ENCODE data around the gene CRMP1. TPM values are rescaled to one million over a fixed set of nuclear protein-coding genes. Genes with fewer than 3 reads are reported as not detected.
A peak's percentile ranks its signal among the peaks of the same experiment; 100 is the strongest.
"Not testable (repeated sequence)": the region's sequence is repeated elsewhere in the genome, so short reads cannot be mapped to it uniquely, and the experiment has no call there.

The CRMP1 gene
- polyA plus RNA-seq, 4 donors: 41.4 to 54.5 (median 51.1) TPM

DNA sequence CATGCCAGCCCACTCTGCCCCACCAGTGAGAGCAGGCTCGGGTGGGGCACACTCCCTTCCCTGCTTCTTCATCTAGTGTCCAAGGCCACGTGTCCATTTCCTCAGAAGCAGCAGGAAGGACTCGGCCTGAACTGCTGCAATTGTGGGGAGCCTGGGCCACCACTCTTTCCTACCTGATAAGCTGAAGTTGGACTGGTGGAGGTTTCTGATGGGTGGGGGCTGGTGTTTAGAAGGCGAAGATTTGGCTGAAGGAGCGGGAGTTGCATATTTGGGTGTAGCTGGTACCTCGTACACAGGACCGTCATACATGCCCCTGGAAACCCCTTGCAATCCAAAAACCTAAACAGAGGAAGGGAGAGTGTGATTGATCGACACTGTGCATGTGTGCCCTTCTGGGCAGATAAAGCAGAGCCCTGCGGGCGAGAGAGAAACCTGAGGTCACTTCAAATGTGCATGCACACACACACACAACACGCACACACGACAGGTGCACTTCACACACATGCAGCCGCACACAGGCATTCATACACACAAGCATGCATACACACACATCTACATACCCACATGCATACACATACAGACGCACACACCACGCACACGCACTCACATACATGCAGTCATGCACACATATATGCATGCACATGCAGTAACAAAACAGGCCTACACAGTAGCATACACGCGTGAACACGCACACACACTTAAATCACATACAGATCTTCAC lies 67.4 kb downstream of the CRMP1 start:
- DNase-seq (ENCODE audit: low read depth in 4 of 4, low spot score in 3 of 4): no peak

DNA sequence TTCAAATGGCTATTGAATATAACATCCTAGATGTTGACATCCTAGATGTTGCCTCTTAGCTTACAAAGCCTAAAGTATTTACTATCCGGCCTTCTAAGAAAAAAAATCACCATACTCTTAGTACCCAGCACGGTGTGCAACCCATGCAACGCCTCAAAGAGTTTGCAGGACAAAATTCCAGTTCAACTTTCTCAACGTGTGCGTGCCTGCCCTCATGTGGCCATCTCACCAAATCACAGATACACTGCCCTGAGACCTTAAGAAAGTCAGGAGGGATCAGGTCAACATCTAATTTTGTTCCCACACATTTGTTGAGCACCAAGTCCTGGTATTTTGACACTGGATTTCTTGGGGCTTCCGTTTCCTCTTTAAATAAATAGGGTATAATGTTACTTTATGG lies 68.3 kb downstream of the CRMP1 start:
- no peak for DNase-seq (ENCODE audit: low read depth in 4 of 4, low spot score in 3 of 4)

DNA sequence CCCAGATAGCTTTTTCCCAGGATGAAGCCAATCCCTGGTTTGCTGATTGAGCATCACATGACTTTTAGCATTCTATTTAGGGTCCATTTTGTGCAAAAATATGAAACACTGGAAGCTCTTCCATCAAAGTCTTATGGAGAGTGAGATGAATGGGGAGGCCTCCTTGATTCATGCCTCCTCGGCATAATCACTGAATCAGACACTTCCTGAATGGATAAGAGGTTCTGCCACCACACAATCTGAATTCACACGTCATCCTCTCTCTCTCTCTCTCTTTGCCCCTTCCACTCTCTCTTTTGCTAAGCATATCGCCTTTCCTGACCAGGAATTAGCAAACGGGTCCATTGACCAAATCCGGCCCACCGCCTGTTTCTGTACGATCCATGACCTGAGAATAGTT lies 68.7 kb downstream of the CRMP1 start:
- DNase-seq (ENCODE audit: low read depth in 4 of 4, low spot score in 3 of 4): no peak

DNA sequence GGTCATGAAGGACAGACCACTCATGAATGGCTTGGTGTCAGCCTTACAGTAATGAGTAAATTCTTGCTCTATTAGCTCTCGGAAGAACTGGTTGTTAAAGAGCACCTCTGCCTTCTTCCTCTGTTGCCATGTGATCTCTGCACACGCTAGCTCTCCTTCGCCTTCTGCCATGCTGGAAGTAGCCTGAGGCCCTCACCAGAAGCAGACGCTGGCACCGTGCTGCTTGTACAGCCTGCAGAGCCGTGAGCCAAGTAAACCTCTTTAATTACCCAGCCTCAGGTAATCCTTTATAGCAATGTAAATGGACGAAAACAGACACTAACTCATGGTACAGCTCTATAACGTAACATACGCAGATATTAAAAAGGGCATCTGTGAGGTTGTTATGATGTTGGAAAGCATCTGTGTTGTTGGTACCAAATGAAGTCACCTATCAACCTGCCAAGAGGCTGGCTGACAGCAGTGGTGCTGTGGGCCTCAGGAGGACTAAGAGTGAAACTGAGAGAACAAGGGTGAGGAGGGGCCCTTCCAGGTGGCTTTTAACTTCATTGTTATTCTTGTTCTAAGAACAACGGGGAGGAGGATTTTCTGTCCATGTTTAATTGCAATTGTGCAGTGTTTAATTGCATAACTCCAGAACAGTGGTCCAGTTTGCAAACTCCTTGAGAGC lies 69.2 kb downstream of the CRMP1 start:
- no peak for DNase-seq (ENCODE audit: low read depth in 4 of 4, low spot score in 3 of 4)

DNA sequence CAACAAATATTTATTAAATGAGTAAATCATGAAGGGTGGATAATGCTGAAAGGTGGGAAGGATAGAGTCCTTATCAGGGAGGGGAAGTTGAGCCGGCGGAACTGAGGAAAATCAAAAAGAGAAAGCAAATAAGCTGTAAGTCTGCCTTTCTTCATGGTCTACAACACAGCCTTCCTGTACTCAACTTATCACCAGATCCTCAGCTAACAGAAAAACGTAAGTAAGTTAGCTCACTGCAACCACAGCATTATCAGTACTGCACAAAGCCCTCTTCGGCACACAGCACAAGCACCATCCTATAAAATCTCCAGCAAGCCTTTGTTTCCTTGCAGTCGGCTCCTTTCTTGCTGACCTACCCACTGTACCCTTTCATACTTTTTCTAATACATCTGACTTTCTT lies 70.3 kb downstream of the CRMP1 start:
- no peak for DNase-seq (ENCODE audit: low read depth in 4 of 4, low spot score in 3 of 4)

DNA sequence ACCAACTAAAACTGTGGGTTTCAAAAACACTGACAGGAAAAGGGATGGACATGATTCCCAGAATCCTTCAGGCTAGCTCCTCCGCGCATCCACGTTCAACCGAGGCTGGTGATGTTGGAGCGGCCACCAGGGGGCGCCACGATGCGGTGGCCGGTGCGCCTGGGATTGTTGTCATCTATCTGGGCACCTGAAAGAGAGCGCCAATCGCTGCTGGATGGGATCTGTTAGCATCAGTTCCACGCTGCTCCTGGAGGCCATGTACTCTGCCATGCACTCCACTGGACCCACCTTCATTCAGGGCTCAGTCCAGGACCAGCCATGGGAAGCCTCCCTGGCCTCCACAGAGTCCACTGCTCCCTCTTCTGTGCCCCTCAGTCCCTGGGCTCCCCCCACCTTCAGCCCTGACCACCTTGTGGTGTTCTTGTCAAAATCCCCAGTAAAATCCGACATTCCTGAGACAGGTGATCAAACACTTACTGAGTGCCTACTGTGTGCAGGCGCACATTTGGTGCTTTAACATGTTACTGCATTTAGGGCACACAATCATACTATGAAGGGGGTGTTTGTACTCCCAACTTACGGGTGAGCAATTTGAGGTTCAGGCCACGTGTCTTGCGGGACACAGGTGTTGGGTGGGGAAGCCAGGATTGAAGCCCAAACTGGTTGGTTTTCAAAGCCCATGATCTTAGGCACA lies 71.1 kb downstream of the CRMP1 start:
- DNase-seq (ENCODE audit: low read depth in 4 of 4, low spot score in 3 of 4): no peak

DNA sequence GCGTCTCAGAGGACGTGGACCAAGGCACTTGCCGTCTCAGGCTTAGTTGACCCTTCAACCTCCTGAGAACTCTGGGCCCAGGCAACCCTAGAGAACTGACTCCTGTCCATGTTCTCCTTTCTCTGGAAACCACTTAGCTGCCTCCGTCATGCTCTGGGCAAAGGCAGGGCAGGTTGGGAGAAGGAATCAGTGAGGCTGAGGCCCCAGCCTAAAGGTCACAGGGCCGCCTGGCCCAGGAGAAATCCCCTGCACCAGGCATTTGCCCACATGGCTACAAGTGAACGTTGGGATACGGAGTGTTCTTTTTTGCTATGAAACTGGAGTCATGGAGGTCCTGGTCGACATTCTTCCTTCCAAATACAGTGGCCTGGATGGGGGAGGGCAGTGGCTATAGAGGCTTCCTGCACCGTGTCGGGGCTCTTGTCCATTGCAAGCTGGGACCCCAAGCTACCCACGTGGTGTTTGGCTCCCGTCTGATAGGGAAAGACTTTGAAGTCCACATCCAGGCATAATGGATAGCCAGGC lies 76.0 kb downstream of the CRMP1 start:
- no peak for DNase-seq (ENCODE audit: low read depth in 4 of 4, low spot score in 3 of 4)

DNA sequence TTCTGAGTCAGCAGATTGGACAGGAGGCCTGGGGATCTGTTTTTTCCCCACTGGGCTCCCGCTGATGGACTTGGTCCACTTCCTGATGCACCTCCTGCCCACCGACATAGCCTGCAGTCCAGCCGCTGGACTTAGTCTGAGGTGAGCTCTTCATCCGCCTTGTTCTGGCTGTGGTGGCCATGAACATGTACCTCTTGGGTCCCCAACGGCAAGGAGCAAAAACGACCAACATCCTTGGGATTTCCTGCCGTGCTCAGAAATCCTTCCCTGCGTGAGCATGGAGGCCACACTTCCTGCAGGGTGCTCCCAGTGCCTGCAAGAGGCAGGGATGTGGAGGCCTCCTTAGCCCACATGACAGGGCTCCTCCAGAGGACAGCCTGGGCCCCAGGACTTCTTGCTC lies 76.8 kb downstream of the CRMP1 start:
- DNase-seq (ENCODE audit: low read depth in 4 of 4, low spot score in 3 of 4): no peak

DNA sequence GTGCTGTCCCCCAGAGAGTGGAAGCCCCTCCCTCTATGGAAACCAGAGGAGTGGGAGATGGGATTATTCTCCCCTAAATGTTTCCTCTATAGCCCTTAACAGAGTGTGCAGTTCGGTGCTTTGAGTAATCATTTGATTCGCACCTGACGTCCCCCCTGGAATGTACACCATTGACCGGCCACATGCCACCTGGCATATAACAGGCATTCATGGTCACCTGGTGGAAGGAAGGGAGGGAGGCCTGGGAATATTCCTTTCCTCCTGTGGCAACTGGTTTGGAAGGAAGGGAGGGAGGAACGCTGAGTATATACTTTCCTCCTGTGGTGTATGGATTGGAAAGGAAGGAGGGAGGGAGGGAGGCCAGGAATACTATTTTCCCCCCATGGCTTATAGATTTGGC lies 77.2 kb downstream of the CRMP1 start:
- no peak for DNase-seq (ENCODE audit: low read depth in 4 of 4, low spot score in 3 of 4)

DNA sequence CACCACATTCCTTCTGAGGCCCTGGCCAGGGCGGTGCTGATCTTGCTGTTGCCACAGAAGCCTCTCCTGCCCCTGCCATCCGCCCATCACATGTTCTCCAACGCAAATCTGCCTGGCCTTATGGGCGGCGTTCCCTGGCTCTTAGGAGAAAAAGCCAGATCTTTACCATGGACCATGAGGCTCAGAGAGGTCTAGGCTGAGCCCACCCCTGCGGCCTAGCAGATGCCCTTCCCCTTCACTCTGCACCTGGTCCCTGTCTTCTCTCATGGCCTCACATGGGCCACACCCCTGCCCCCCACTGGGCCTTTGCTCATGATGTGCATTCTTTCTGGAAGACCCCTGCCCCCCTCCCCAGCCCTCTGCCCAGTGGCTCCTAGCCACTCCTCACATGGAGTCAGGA lies 78.5 kb downstream of the CRMP1 start:
- DNase-seq (ENCODE audit: low read depth in 4 of 4, low spot score in 3 of 4): no peak

DNA sequence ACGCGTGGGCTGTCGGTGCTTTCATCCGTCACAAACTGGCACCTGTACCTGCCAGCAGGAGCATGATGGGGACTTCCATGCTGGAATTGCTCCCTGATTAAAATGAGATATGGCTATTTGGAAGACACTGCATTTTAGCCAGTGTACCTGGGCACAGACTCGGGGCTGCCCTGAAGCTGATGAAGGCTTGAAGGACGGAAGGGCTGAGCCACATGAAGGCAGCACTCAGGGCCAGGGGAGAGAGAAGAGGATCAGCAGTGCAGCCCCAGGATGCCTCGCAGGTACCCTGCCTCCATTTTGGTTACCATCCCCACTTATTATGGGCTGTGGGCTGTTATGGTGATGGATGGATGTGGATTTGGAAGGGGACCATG lies 79.0 kb downstream of the CRMP1 start:
- no peak for DNase-seq (ENCODE audit: low read depth in 4 of 4, low spot score in 3 of 4)

DNA sequence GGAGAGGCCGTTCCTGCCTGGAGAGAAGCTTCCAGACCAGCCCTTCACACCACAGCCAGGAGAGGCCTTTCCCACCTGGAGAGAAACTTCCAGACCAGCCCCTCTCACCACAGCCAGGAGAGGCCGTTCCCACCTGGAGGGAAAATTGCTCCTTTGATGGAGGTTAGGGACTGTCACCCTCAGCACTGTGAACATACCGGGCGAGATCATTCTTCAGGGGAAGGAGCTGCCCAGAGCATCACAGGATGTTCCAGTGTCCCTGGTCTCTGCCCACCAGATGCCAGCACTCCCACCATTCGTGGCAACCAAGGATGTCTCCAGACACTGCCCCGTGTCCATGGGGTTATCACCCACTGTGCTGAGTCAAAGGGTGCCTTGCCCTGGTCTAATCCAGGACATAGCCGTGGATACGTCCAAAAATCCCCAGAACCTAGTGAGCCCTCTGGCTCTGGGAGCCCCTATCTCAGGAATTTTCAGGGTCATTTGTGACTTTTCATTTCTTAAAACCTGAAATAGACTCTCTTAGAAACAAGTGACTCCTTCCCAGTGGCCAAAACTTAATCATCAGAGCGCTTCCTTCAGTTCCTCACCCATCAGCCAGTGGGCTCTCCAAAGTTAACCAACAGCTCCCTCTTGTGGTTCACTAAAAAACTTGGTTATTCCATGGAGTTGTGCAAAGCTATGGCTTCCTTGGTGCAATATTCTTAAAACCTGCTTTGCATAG lies 80.2 kb downstream of the CRMP1 start:
- DNase-seq (ENCODE audit: low read depth in 4 of 4, low spot score in 3 of 4): peak; percentile 40 to 64 (median 50)

DNA sequence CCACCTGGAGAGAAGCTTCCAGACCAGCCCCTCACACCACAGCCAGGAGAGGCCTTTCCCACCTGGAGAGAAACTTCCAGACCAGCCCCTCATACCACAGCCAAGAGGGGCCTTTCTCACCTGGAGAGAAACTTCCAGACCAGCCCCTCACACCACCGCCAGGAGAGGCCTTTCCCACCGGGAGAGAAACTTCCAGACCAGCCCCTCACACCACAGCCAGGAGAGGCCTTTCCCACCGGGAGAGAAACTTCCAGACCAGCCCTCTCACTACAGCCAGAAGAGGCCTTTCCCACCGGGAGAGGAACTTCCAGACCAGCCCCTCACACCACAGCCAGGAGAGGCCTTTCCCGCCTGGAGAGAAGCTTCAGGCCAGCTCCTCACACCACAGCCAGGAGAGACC lies 80.8 kb downstream of the CRMP1 start:
- DNase-seq (ENCODE audit: low read depth in 4 of 4, low spot score in 3 of 4): not testable (repeated sequence)

DNA sequence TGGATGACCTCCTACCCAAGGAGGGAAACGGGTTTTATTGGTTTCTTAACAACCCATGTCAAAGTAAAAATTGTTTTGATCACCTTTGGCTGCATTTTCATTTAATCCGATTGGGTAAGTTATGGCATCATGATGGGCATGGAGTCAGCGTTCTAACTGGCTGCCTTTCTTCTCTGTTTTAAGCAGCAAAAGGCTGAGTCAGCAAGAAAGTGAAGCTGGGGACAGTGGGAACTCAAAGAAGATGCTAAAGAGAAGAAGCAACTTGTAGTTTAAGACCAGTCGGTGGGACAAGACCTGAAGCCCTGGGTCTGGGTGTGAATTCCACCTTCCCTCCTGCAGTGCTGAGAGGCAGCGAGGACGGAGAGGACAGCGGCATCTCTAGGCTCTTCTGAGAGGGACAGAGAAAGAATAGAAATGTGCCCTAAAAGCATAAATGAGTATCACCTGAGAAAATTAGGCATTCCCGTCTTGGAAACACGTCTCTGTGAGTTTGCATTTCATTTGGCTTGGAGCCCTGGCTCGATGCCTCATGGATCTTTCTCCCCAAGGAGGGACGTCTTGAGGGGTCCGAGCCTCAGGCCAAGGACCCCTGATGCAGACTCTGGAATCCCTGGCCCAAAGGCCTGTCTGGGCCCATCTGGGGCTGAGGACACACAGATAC lies 82.0 kb downstream of the CRMP1 start:
- DNase-seq (ENCODE audit: low read depth in 4 of 4, low spot score in 3 of 4): no peak

DNA sequence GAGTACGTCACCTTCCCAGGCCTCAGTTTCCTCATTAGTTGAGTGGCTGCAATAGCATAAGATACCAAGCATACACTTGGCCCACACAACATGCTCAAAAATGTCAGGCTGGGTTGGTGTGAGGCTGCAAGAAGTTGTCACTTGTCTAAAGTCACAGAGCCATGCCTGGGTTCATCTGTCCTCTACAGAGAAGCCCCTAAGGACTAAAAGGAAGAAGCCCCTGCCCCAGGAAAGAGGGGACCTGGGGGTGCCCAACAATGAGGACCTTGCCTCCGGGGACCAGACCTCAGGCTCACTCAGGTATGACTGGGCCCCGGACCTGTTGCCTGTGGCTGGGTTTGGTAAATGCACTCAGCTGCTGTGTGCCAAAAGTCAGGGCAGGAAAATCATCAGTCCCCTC lies 82.7 kb downstream of the CRMP1 start:
- no peak for DNase-seq (ENCODE audit: low read depth in 4 of 4, low spot score in 3 of 4)

DNA sequence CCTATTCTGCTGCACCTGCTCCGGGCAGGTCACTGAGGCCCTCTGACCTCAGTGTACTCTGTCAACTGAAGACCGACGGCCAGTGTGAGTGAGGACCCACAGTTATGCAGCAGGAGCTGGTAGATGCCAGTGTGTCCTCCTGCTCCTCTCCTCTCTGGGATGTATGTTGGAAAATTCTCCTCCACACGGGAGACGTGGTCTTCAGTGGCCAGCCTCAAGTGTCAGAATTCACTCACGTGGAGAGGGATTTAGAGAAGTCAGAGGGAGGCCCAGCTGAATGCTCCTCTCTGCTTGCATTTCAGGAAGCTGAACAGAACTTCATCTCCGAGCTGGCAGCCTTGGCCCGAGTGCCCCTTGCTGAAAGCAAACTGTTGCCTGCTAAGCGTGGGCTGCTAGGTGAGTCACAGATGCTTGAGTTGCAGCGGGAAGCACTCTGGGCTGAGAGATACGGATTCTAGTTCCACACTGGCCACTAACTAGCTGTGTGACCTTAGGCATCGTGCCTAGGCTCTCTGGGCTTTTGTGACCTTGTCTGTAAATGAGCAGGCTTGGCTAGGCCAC lies 83.6 kb downstream of the CRMP1 start:
- no peak for DNase-seq (ENCODE audit: low read depth in 4 of 4, low spot score in 3 of 4)

DNA sequence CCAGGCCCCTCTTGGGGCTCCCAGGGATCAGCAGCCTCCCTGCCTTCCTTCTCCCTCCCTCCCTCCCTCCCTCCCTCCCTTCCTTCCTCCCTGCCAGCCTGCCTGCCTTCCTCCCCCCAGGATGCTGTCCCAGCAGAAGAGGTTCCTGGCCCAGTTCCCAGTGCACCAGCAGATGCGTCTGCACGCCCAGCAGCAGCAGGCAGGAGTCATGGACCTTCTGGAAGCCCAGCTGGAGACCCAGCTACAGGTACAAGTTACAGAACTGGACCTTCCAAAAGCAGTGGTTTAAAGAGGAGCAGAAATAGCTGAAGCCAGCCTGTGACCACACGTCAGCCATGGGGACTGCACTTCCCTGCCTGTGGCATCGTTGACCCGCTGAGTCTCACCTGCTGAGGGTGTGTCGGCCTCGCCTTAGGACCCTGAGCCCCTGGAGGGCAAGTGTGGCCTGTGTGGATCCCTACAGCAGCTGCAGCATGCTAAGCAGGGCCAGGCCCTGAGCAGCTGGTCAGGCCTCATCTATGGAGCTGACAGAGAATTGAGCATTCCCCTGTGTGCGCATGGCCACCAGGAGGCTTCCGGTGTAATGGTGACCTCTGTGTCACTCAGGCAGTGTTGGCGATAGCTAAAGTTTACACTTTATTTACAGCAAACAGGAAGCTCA lies 84.7 kb downstream of the CRMP1 start:
- DNase-seq (ENCODE audit: low read depth in 4 of 4, low spot score in 3 of 4): no peak

DNA sequence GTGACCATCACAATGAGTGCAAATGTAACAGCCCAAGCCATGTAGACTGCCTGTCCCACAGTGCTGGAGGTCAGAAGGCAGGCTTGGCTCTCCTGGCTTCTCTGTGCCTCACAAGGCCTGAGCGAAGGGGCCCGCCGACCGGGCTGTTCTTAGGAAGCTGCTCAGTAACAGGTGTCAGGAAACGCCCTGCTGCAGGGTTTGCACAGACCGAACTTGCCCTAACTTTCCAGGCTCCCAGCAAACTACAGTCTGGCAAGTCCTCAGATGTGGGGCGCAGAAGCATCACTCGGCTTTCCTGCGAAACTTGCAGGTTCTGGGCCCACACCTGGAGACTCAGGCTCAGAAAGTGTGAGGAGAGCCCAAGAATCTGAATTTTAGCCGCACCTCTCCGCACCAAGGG lies 87.6 kb downstream of the CRMP1 start:
- no peak for DNase-seq (ENCODE audit: low read depth in 4 of 4, low spot score in 3 of 4)

DNA sequence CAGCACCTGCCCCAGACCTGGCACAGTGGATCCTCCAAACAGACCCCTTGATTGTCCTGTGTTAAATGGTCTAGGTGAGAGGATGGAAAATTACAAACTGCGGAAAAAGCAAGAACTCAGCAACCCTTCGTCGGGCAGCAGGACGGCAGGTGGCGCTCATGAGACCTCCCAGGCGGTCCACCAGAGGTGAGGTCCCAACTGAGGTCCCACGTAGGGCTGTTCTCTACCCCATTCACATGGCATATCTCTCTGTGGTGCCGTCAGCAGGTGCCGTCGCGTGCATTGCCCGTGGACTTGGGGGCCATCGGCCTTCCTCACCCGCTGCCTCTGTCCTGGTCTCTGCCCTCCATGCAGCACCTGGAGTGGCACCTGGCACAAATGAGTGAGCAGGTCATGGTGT lies 88.2 kb downstream of the CRMP1 start:
- no peak for DNase-seq (ENCODE audit: low read depth in 4 of 4, low spot score in 3 of 4)

DNA sequence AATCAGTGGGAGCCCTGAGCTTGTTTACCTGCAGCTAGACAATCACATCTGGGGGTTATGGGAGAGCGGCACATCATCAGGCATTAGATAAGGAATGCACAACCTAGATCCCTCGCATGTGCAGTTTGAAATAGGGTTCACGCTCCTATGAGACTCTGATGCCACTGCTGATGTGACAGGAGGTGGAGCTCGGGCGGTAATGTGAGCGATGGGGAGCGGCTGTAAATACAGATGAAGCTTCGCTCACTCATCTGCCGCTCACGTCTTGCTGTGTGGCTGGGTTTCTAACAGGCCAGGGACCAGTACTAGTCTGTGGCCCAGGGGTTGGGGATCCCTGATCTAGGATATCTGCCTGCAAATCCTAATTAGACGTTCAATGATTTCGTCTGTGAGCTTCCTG lies 90.3 kb downstream of the CRMP1 start:
- DNase-seq (ENCODE audit: low read depth in 4 of 4, low spot score in 3 of 4): no peak

Measured in right renal pelvis (tissue), 4 donors.